ENCODE measurements around the gene GLMP.

- TF ChIP-seq SUZ12 (IDR thresholded peaks at IDR 0.05; ENCODE audit: extremely low read depth, insufficient read depth, insufficient read length) (no peak), ZNF274 (IDR thresholded peaks at IDR 0.05; ENCODE audit: low read depth, low read length) (no peak)
Observed at GRCh38 chr1:156276532-156276931, 18.9 kb downstream of the GLMP start.

Measured in NT2/D1 (cell line).